Neural cell (in vitro differentiated cells): Measurements from ENCODE around the gene TLR9.

Source experiments
- CTCF ChIP-seq: fragments of 450-650 bp; IDR thresholded peaks from 2 replicates; pipeline ENCODE4 v1.5.1; 2014; ENCODE audit warnings: antibody characterized with exemption, mild to moderate bottlenecking, moderate library complexity; ENCODE audit not compliant: poor library complexity, severe bottlenecking
- EP300 ChIP-seq: fragments of 450-650 bp; conservative IDR thresholded peaks from 2 replicates; pipeline ENCODE4 v1.6.1; 2014; ENCODE audit warnings: antibody characterized with exemption, mild to moderate bottlenecking, moderate library complexity; ENCODE audit not compliant: poor library complexity, severe bottlenecking
- EZH2 ChIP-seq: fragments of 200-600, 300-800 bp; shearing (Covaris generic), sonication (generic); IDR thresholded peaks from 2 replicates; pipeline ENCODE4 v1.6.1; 2014; ENCODE audit warnings: antibody characterized with exemption, low read length, borderline replicate concordance, mild to moderate bottlenecking; ENCODE audit not compliant: insufficient read depth, poor library complexity, severe bottlenecking
- POLR2AphosphoS5 ChIP-seq: IDR thresholded peaks from 2 replicates; pipeline ENCODE4 v1.6.1; 2012
- RAD21 ChIP-seq: fragments of 450-650 bp; conservative IDR thresholded peaks from 2 replicates; pipeline ENCODE4 v1.6.1; 2014; ENCODE audit warnings: antibody characterized with exemption, mild to moderate bottlenecking, moderate library complexity
- REST ChIP-seq: IDR thresholded peaks from 2 replicates; pipeline ENCODE4 v1.6.1; 2012; ENCODE audit warnings: borderline replicate concordance

DNA sequence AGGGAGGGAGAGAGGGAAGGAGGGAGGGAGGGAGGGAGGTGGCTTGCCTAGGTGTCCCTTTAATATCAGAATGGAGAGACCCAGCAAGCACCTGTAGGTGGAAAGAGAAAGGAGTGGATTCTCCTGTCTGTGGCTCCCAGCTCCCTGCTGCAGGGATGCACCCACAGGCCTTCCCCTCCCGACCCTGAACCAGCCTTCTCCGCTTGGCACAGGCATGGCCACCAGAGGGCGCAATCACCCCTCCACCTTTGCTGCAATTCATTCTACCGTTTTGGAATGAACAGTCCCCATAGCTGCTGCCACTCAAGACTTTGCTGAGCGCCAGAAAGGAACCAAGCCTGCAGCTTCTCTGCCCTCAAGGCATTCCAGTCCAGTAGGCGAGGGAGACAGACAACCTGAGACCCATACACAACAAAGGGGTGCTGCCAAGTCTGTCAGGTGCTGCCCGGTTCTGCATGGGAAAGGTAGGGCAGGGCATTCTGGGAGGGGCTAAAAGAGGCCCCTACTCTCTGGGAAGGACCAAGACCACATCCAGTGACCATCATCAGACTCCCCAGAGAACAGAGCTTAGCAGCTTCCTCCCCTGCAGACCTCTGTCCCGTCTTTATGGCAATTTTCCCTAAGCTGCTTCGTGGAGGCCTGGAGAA is 4.9 kb downstream of the TLR9 start:
- TF ChIP-seq EP300 (no peak), CTCF (peak; percentile 87), POLR2AphosphoS5 (no peak), EZH2 (no peak), REST (no peak), RAD21 (peak; percentile 79)
